Measurements from ENCODE around the gene ACTR1A.

ACTR1A gene

DNA sequence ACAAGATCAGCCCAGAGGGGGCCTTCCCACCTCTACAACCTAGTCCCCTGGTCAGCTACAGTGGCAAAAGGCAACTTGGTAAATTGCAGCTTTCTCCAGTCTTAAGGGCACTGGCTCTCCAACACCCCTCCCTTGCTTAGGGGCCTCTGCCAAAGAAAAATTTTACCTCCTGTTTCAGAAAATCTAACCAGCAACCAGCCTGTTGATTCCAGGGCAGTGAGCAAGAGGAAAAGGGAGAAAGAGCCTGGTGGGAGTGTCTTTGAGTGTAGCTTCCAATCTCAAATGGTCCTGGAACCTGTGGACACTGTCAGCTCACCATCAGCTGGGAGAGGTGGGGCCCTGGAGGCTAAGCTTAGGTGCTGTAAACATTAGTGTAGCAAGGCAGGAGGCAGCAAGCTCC, 22.9 kb downstream of the ACTR1A start:
- intact Hi-C loops (cut with DNase I; ENCODE audit: low total_unique reads), result loop anchor here (5.0 kb wide), 1 partner anchor 77 kb away; no protein-coding TSS in a partner anchor
- H3K4me1 ChIP-seq, result no peaks in the 10 kb centered on the region
- H3K27ac ChIP-seq, result no peak overlapping the region
- H3K9me3 ChIP-seq, result no peaks in the 10 kb centered on the region
- no peak for DNase-seq
- no peak overlapping the region for H3K4me3 ChIP-seq
- TF ChIP-seq, protein P1, sequence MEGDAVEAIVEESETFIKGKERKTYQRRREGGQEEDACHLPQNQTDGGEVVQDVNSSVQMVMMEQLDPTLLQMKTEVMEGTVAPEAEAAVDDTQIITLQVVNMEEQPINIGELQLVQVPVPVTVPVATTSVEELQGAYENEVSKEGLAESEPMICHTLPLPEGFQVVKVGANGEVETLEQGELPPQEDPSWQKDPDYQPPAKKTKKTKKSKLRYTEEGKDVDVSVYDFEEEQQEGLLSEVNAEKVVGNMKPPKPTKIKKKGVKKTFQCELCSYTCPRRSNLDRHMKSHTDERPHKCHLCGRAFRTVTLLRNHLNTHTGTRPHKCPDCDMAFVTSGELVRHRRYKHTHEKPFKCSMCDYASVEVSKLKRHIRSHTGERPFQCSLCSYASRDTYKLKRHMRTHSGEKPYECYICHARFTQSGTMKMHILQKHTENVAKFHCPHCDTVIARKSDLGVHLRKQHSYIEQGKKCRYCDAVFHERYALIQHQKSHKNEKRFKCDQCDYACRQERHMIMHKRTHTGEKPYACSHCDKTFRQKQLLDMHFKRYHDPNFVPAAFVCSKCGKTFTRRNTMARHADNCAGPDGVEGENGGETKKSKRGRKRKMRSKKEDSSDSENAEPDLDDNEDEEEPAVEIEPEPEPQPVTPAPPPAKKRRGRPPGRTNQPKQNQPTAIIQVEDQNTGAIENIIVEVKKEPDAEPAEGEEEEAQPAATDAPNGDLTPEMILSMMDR (IDR thresholded peaks at IDR 0.05), result no peak
- H3K36me3 ChIP-seq, result peaks cover 44 to 56% (median 56%) of the 10 kb centered on the region in 3 donors
- no peaks in the 10 kb centered on the region for H3K27me3 ChIP-seq

DNA sequence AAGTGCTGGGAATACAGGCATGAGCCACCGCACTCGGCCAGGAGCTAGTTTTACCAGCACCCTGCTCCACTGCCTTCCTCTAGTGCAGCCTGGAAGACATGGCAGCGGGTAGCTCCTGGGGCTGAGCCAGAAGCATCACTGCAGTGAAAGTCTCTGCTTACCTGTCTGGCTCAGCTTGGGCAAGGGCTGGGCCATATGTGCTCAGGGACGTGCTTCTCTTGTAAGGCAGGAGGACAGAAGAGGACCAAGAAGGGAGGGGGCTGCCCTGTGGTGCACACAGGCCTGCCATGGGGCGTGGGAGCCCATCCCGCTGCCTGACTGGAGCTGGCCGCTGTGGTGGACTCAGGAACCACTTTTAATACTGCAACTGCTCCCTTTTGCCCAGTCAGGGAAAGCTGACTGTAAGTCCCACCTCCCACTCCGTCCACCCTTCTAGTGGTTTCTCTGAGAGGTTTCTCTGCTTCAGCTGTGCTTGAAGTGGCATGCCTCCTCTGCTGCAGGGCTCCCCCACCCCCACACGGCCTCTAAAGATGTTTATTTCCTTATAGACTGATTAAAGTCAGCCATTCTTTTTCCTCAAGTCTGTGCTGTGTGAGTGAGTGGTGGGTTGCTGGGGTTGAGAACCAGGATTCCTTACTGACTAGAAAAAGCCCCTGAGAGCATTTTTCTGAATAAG, 25.9 kb downstream of the ACTR1A start:
- H3K9me3 ChIP-seq, result no peaks in the 10 kb centered on the region
- TF ChIP-seq, protein P1 (IDR thresholded peaks at IDR 0.05), result no peak
- H3K27me3 ChIP-seq, result no peaks in the 10 kb centered on the region
- no peak overlapping the region for H3K4me3 ChIP-seq
- peaks cover 14 to 26% (median 25%) of the 10 kb centered on the region in 3 donors for H3K36me3 ChIP-seq
- intact Hi-C loops (cut with DNase I; ENCODE audit: low total_unique reads), result loop anchor here (5.0 kb wide), 1 partner anchor 74 kb away; no protein-coding TSS in a partner anchor
- no peaks in the 10 kb centered on the region for H3K4me1 ChIP-seq
- DNase-seq, result no peak
- no peak overlapping the region for H3K27ac ChIP-seq

DNA sequence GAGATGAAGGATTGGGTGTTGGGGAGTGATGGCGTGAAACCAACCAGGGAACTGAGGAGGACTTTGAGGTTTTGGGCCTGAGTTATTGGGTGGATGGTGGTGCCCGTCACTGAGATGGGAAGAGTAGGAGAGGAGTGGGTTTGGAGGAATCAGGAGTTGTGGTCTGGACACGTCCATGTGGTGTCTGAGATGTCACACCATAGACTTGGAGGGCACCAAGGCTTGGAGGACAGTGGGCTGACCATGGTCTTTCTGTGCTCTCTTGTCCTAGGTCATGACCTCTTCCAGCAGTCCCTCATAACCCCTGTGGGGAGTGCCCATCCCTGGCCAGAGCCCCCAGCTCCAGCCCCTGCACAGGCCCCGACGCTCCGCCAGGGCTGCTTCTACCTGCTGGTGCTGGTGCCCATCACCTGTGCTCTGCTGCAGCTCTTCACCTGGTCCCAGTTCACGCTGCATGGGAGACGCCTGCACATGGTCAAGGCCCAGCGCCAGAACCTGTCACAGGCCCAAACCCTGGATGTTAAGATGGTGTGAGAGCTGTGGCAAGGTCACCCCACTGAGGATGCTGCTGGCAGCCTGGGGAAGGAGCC, 27.0 kb downstream of the ACTR1A start:
- DNase-seq, result no peak
- intact Hi-C loops (cut with DNase I; ENCODE audit: low total_unique reads), result loop anchor here (5.0 kb wide), 1 partner anchor 73 kb away; no protein-coding TSS in a partner anchor
- H3K27me3 ChIP-seq, result no peaks in the 10 kb centered on the region
- no peak overlapping the region for H3K27ac ChIP-seq
- no peak overlapping the region for H3K4me3 ChIP-seq
- TF ChIP-seq, protein P1 (IDR thresholded peaks at IDR 0.05), result no peak
- H3K36me3 ChIP-seq, result peaks cover 3 to 15% (median 15%) of the 10 kb centered on the region in 3 donors
- H3K4me1 ChIP-seq, result no peaks in the 10 kb centered on the region
- H3K9me3 ChIP-seq, result no peaks in the 10 kb centered on the region

DNA sequence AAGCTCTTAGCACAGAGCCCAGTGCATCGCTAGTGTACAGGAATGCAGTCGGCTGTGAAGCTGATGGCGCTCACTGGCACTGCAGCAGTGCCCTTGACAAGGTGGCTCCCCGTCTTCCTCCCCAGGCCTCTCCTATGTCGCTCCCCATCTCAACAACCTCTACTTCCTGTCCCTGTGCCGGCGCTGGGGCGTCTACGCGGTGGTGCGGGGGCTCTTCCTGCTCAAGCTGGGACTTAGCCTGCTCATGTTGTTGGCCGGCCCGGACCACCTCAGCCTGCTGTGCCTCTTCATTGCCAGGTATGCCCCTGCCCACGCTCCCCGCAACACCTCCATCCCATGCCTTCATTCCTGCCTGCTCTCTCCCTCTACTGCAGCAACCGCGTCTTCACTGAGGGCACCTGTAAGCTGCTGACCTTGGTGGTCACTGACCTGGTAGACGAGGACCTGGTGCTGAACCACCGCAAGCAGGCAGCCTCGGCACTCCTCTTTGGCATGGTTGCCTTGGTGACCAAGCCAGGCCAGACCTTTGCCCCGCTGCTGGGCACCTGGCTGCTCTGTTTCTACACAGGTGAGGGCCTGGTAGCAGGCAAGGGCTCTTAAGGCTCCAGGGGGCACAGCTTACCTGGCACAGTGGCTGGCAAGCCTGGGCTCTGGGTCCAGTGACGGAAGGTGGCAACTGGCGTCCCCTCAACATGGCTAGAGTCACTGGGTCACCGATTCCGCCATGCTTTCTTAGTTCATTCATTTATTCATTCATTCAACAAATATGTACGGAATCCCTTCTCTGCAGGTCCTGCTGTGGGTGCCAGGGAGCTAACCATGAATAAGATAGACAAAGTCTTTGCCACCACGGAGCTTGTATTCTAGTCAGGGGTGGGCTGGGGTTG, 28.8 kb downstream of the ACTR1A start:
- Histone ChIP-seq H3K4me1 (no peaks in the 10 kb centered on the region), H3K36me3 (no peaks in the 10 kb centered on the region), H3K27me3 (no peaks in the 10 kb centered on the region), H3K27ac (no peak overlapping the region), H3K4me3 (no peak overlapping the region), H3K9me3 (no peaks in the 10 kb centered on the region)
- intact Hi-C loops (cut with DNase I; ENCODE audit: low total_unique reads), result no loop called here
- TF ChIP-seq, protein P1 (IDR thresholded peaks at IDR 0.05), result no peak
- no peak for DNase-seq

DNA sequence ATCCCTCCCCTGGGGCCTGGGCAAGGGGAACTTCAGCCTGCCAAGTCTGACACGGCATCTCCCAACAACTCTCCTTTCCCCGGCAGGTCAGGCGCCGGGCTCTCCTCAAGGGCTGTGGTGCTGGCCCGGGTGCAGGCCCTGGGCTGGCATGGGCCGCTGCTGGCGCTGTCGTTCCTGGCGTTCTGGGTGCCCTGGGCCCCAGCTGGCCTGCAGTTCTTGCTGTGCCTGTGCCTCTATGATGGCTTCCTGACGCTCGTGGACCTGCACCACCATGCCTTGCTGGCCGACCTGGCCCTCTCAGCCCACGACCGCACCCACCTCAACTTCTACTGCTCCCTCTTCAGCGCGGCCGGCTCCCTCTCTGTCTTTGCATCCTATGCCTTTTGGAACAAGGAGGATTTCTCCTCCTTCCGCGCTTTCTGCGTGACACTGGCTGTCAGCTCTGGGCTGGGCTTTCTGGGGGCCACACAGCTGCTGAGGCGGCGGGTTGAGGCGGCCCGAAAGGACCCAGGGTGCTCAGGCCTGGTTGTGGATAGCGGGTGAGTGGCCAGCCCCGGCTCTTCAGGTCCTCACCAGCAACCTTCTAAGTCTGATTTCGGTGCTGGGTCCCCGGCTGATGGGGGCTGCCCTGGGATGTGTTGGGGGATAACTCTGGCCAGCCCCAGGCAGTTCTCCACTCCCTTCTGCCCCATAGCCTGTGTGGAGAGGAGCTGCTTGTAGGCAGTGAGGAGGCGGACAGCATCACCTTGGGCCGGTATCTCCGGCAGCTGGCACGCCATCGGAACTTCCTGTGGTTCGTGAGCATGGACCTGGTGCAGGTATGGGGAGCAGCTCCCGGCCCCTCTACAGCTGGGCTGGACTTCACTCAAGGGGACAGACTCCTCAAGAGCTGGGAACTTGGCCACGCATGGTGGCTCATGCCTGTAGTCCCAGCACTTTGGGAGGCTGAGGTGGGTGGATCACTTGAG, 31.6 kb downstream of the ACTR1A start:
- no peak for DNase-seq
- TF ChIP-seq, protein P1 (IDR thresholded peaks at IDR 0.05), result no peak
- Histone ChIP-seq H3K4me3 (no peak overlapping the region), H3K4me1 (no peaks in the 10 kb centered on the region), H3K27ac (no peak overlapping the region), H3K27me3 (no peaks in the 10 kb centered on the region), H3K9me3 (no peaks in the 10 kb centered on the region), H3K36me3 (no peaks in the 10 kb centered on the region)
- intact Hi-C loops (cut with DNase I; ENCODE audit: low total_unique reads), result no loop called here

Measured in tibial artery (tissue), 4 donors.